ENCODE results near the gene EVX2.

The EVX2 gene

DNA sequence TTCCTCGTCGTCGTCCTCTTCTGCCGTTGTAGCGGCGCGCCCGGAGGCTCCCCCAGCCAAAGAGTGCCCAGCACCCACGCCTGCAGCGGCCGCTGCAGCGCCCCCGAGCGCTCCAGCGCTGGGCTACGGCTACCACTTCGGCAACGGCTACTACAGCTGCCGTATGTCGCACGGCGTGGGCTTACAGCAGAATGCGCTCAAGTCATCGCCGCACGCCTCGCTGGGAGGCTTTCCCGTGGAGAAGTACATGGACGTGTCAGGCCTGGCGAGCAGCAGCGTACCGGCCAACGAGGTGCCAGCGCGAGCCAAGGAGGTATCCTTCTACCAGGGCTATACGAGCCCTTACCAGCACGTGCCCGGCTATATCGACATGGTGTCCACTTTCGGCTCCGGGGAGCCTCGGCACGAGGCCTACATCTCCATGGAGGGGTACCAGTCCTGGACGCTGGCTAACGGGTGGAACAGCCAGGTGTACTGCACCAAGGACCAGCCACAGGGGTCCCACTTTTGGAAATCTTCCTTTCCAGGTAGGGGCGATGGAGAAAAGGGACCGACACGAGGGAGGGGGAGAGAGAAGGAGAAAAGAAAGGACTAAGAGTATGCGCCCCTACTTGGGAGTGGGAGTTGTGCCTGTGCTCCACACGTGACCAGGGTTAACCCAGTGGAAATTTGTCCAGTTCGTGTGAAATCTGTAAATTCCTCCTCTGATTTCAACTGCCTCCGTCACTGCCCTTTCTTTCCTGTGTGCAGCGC is 9.6 kb upstream of the EVX2 start:
- Histone ChIP-seq H3K4me1 (ENCODE audit: control insufficient read depth, insufficient read depth, low read length) (peaks cover 3% of the 10 kb centered on the region; the same call in 1 of the 2 replicates), H3K27ac (ENCODE audit: low read length) (no peak overlapping the region), H3K27me3 (ENCODE audit: control insufficient read depth, insufficient read depth, low read length) (peaks cover 70% of the 10 kb centered on the region), H3K36me3 (ENCODE audit: control insufficient read depth, insufficient read depth, low read length) (no peaks in the 10 kb centered on the region), H3K4me3 (ENCODE audit: low read length) (peak overlapping the region; percentile 5; the same call in 1 of the 2 replicates), H3K9me3 (ENCODE audit: control insufficient read depth, insufficient read depth, low read length) (no peaks in the 10 kb centered on the region)
- WGBS (ENCODE audit: insufficient coverage, insufficient read length), result no CpG with 5 or more reads among the region's 53 CpGs
- no peak for DNase-seq (ENCODE audit: low read depth, low spot score)

DNA sequence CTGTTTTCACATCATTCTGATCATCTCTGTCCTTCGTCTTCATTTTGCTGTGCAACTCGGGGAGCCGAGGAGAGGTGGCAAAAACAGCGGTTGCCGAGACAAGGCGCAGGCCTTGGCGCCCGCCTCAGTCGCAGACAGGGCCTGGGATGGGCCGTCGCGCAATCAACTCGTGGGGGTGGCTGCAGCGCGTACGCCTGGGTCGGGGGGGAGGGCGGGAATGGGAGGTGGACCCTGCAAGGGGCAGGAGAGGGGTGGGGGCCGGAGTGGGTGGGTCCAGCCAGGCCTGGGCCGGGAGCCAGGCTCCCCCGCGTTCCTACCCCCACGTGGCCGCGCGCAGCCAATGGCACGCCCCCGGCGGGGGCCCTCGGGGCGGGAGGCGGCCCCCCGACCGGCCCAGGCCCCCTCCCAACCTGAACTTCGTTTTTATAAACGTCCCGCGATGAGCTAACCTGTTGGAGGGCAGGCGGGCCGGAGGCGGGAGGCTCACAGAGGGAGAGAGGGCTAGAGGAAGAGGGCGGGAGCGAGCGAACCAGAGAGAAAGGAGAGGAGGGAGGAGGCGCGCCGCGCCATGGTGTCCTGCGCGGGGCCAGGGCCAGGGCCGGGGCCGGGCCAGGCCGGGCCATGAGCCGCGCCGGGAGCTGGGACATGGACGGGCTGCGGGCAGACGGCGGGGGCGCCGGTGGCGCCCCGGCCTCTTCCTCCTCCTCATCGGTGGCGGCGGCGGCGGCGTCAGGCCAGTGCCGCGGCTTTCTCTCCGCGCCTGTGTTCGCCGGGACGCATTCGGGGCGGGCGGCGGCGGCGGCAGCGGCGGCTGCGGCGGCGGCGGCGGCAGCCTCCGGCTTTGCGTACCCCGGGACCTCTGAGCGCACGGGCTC is 8.7 kb upstream of the EVX2 start, which contains the start of gene HOXD13:
Gene HOXD13, plus strand, starts transcription at position 452 of the 875 bp plus-strand sequence. Its CDS starts 170 bp downstream, at position 622.
- Histone ChIP-seq H3K27me3 (ENCODE audit: control insufficient read depth, insufficient read depth, low read length) (peaks cover 71% of the 10 kb centered on the region), H3K36me3 (ENCODE audit: control insufficient read depth, insufficient read depth, low read length) (no peaks in the 10 kb centered on the region), H3K27ac (ENCODE audit: low read length) (no peak within 1 kb of the TSS), H3K9me3 (ENCODE audit: control insufficient read depth, insufficient read depth, low read length) (no peaks in the 10 kb centered on the region), H3K4me1 (ENCODE audit: control insufficient read depth, insufficient read depth, low read length) (peaks cover 4% of the 10 kb centered on the region; the same call in 1 of the 2 replicates), H3K4me3 (ENCODE audit: low read length) (peak within 1 kb of the TSS; percentile 5; the same call in 1 of the 2 replicates)
- DNase-seq (ENCODE audit: low read depth, low spot score), result no peak
- WGBS (ENCODE audit: insufficient coverage, insufficient read length), result no CpG with 5 or more reads among the region's 95 CpGs

DNA sequence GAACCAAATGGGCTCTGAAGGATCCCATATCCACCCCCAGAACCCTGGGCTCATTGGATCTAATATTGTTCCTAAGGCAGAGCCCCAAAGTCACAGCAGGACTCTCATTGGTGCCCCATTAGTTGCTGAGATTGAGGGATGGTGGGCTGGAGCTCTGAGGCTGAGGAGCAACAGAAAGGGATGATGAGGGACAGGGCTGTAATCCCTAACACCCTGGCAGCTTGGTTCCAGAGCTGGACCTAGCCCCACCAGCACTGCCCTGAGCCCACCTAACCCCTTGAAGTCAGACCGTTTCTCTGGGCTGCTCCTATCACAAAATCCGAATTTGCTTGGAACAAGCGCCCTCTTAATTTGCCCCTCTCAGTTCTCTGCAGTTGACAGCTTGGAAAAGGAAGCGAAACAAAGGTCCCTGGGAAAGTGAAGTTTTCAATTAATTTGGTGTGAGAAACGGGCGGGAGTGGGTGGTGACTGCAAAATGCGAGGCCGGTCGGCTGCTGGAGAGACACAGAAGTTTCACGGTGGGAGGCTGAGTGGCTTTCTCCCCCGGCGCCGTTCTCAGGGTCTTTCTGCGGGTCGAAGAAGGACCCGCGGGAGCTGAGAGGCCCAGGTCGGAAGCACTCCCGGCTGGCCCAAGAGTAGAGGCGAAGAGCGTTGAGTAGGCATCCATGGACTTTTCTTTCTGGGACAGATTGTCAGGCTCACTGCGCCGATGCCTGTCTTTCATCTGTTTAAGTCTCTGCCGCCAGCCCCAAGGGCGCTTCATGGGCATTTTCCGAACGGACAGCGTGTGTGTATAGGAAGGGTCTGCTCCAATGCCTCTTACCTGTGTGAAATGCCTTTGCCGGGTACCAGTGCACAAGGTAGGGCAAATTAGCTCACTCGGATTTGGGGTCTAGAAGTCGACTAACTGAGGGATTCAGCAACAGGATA is 7.8 kb upstream of the EVX2 start:
- Histone ChIP-seq H3K9me3 (ENCODE audit: control insufficient read depth, insufficient read depth, low read length) (no peaks in the 10 kb centered on the region), H3K36me3 (ENCODE audit: control insufficient read depth, insufficient read depth, low read length) (no peaks in the 10 kb centered on the region), H3K4me1 (ENCODE audit: control insufficient read depth, insufficient read depth, low read length) (peaks cover 4% of the 10 kb centered on the region; the same call in 1 of the 2 replicates), H3K27me3 (ENCODE audit: control insufficient read depth, insufficient read depth, low read length) (peaks cover 80% of the 10 kb centered on the region), H3K4me3 (ENCODE audit: low read length) (no peak overlapping the region), H3K27ac (ENCODE audit: low read length) (no peak overlapping the region)
- WGBS (ENCODE audit: insufficient coverage, insufficient read length), result no CpG with 5 or more reads among the region's 31 CpGs
- DNase-seq (ENCODE audit: low read depth, low spot score), result no peak

DNA sequence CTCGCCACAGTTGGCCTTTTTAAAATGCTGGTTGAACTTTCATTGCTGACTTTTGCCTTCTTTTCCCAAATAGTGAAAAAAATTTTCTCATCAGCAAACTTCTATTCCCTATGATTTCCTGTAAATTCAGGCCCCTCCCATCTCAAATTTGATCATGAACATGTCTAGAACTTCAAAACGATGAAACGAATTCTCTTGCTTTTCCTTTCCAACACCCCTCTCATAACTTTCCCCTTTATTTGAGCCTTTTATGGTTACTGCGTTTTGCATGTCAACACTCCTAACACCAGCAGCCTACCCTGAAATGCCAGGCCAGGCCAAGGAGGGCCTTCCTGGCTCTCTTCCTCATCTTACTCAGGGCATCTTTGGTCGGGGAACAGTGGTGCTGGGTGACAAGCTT is 7.1 kb upstream of the EVX2 start:
- DNase-seq (ENCODE audit: low read depth, low spot score), result no peak
- Histone ChIP-seq H3K27ac (ENCODE audit: low read length) (no peak overlapping the region), H3K9me3 (ENCODE audit: control insufficient read depth, insufficient read depth, low read length) (no peaks in the 10 kb centered on the region), H3K27me3 (ENCODE audit: control insufficient read depth, insufficient read depth, low read length) (peaks cover 87% of the 10 kb centered on the region), H3K36me3 (ENCODE audit: control insufficient read depth, insufficient read depth, low read length) (no peaks in the 10 kb centered on the region), H3K4me3 (ENCODE audit: low read length) (no peak overlapping the region), H3K4me1 (ENCODE audit: control insufficient read depth, insufficient read depth, low read length) (peaks cover 4% of the 10 kb centered on the region; the same call in 1 of the 2 replicates)
- WGBS (ENCODE audit: insufficient coverage, insufficient read length), result no CpG with 5 or more reads among the region's 5 CpGs

DNA sequence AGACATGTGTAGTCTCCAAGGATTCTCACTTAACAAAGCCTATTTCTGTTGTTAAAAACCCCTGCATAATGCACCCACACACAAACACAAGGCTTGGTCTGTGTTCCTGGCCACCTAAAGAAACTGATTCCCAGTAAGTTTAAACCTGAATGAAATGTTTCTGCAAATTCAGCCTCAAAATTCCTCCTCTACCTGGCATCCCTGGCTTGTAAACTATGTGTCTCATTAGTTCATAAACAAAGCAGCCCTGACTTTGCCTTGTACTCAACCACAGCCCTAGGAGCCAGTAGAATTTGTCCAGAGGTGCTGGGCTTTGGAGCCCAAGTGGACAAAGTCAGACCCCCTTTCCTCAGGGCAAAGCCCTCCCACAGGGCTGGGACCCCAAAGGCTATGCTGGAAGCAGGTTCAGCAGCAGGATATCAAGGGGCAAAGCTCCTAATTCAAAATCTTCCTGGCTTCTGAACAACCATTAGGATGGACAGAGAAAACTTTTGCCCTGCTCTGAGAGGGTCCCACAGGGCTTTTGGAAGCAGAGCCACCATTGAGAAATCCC is 6.2 kb upstream of the EVX2 start:
- Histone ChIP-seq H3K4me1 (ENCODE audit: control insufficient read depth, insufficient read depth, low read length) (peaks cover 6% of the 10 kb centered on the region), H3K36me3 (ENCODE audit: control insufficient read depth, insufficient read depth, low read length) (no peaks in the 10 kb centered on the region), H3K27me3 (ENCODE audit: control insufficient read depth, insufficient read depth, low read length) (peaks cover 90% of the 10 kb centered on the region)

DNA sequence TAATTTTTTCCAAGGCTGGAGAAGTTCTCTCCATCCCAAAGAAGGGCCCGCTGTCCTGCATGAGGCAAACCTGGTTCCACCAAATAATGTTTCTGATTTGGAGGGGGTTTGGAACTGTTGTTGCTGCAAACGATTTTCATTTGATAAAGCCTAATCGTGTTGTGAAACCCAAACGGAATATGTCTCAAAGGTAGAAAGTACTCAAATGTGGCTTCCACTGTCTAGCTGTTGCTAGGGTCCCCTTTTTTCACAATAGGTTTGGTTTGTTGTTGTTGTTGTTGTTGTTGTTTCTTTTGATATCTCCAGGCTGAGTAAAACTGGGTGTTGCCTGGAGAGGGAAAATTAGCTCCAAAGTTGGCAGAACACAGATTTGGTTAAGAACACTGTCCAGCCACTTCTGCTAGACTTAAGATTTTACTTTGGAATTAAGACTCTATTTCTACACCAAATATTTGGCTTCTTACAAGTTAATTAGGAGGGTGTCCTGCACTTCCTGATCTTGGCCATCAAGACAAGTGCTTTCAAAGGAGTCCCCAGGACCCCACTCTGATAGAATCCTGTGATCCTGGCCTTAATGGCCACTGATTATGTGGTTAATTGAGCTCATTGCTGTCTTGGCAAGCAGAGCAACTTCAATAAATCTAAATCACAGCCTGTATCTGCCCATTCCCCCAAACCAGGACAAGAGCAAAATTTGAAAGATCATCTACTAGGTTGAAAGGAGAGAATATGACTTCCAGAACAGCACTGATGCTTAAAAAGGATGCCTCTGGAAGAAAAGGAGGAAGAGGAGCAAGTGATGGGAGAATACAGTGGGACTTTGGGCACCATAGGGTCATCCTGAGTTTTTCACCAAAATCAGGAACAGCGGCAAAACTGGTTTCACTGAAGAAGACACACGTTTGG is 5.4 kb upstream of the EVX2 start:
- Histone ChIP-seq H3K36me3 (ENCODE audit: control insufficient read depth, insufficient read depth, low read length) (no peaks in the 10 kb centered on the region), H3K27ac (ENCODE audit: low read length) (no peak overlapping the region), H3K27me3 (ENCODE audit: control insufficient read depth, insufficient read depth, low read length) (peaks cover 91% of the 10 kb centered on the region), H3K4me3 (ENCODE audit: low read length) (no peak overlapping the region), H3K9me3 (ENCODE audit: control insufficient read depth, insufficient read depth, low read length) (no peaks in the 10 kb centered on the region), H3K4me1 (ENCODE audit: control insufficient read depth, insufficient read depth, low read length) (peaks cover 6% of the 10 kb centered on the region)
- DNase-seq (ENCODE audit: low read depth, low spot score), result no peak
- no CpG with 5 or more reads among the region's 6 CpGs for WGBS (ENCODE audit: insufficient coverage, insufficient read length)

More for the DNA sequence above, 6.2 kb upstream of the EVX2 start:
- DNase-seq (ENCODE audit: low read depth, low spot score), result no peak
- no peak overlapping the region for H3K4me3 ChIP-seq (ENCODE audit: low read length)
- no peak overlapping the region for H3K27ac ChIP-seq (ENCODE audit: low read length)
- H3K9me3 ChIP-seq (ENCODE audit: control insufficient read depth, insufficient read depth, low read length), result no peaks in the 10 kb centered on the region

DNA sequence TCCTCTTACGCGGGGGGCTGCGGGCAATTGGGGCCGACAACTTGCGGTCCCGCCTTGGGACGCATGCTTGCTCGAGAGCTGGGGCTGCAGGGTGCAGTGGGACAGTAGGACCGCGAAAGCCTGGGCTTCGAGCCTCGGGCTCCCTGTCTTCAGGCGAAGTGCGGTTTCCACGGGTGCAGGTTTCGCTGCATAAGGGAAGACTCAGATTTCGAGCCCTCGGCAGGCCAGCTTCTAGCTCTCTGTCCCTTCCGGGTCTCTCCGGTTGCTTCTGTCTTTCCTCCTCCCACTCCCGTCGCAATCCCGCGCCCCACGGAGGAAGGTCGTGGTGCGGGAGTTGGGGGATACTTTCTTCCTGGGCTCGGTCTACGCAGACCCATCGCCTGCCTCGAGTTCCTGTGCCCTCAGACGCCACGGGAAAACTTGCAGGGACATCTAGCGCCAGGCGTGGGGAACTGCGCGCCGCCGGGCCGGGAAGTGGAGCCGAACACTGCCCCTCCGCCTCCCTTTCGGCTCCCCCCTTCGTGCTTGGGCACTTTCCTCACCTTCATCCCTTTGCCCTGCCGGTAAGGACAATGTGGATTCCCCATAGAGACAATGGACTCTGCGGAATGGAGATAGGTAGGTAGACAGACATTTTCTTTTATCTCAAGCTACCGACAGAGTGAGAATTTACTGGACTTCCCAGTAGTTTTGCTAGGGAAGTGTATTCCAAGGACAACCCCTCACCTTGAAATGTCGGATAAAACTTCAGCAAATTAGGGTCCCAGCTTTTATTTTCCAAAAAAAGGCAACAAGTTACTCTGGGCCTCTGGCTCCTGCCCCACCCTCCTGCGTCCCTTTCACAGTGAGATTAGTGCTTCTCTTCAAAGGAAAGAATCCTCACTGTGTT is 4.5 kb upstream of the EVX2 start:
- Histone ChIP-seq H3K36me3 (ENCODE audit: control insufficient read depth, insufficient read depth, low read length) (no peaks in the 10 kb centered on the region), H3K27ac (ENCODE audit: low read length) (no peak overlapping the region), H3K4me3 (ENCODE audit: low read length) (no peak overlapping the region; the same call in 1 of the 2 replicates), H3K9me3 (ENCODE audit: control insufficient read depth, insufficient read depth, low read length) (no peaks in the 10 kb centered on the region), H3K4me1 (ENCODE audit: control insufficient read depth, insufficient read depth, low read length) (peaks cover 6% of the 10 kb centered on the region), H3K27me3 (ENCODE audit: control insufficient read depth, insufficient read depth, low read length) (peaks cover 91% of the 10 kb centered on the region)
- WGBS (ENCODE audit: insufficient coverage, insufficient read length), result no CpG with 5 or more reads among the region's 49 CpGs
- DNase-seq (ENCODE audit: low read depth, low spot score), result no peak

DNA sequence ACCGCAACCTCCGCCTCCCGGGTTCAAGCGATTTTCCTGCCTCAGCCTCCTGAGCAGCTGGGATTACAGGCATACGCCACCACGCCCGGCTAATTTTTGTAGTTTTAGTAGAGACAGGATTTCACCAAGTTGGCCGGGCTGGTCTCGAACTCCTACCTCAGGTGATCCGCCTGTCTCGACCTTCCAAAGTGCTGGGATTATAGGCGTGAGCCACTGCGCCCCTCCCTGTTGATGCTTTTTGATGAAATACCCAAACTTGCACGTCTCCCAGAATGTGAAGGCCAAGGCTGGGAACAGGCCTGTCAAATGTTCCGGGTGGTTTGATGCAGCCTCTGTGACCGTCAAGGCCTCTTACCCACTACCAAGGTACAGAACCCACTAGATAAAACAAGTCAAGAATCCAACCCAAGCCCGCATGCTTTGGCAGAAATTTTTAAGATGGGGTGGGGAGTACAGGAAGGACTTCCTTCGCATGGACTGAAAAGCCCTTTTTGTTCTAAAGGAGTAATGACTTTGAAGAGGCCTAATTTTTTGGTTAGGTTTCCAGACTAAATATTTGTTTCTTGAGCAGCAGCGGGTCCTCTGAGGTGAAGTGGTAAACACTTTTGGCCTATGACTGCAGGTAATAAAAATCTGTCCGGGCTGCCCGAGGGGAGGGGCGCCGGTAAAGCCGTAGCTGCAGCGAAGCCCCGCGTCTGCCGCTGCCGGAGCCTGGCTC is 3.7 kb upstream of the EVX2 start:
- no CpG with 5 or more reads among the region's 29 CpGs for WGBS (ENCODE audit: insufficient coverage, insufficient read length)
- H3K4me3 ChIP-seq (ENCODE audit: low read length), result no peak overlapping the region
- no peaks in the 10 kb centered on the region for H3K9me3 ChIP-seq (ENCODE audit: control insufficient read depth, insufficient read depth, low read length)
- no peaks in the 10 kb centered on the region for H3K36me3 ChIP-seq (ENCODE audit: control insufficient read depth, insufficient read depth, low read length)
- H3K4me1 ChIP-seq (ENCODE audit: control insufficient read depth, insufficient read depth, low read length), result peaks cover 5% of the 10 kb centered on the region
- no peak for DNase-seq (ENCODE audit: low read depth, low spot score)
- H3K27ac ChIP-seq (ENCODE audit: low read length), result no peak overlapping the region
- peaks cover 96% of the 10 kb centered on the region for H3K27me3 ChIP-seq (ENCODE audit: control insufficient read depth, insufficient read depth, low read length)

All from iPS DF 6.9 (cell line).